Measurements from ENCODE around the gene MRPL19. TPM values are rescaled to one million over a fixed set of nuclear protein-coding genes. Genes with fewer than 3 reads are reported as not detected.

MRPL19 gene
- total RNA-seq, 1 experiment from 2014 or later: 65.3 TPM

DNA sequence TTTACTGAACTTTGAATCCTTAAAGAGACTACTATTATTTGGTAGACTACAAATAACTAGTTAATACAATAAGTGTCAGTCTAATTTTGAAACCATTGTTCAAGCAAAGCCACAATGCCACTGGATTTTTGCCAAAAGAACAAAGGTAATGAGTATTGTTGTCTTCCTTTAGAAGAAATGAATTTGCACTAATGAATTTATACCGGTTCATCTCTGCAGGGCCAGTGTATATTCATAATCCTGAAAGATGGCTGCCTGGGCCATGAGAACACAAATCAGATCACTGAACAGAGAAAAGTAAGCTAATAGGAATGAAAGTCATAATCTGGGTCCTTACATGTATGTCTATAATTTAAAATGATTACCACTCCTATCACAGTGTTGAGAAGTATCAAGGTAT lies 33.0 kb downstream of the MRPL19 start:
- no peaks in the 10 kb centered on the region for H3K79me2 ChIP-seq (ENCODE audit: insufficient read depth, low read length)
- H3K27me3 ChIP-seq (ENCODE audit: insufficient read depth, low read length): no peaks in the 10 kb centered on the region
- no peaks in the 10 kb centered on the region for H4K20me1 ChIP-seq (ENCODE audit: insufficient read depth)
- ChIA-PET RAD21 (ENCODE audit: low non-redundant PET in 1 of 2, low total read pairs in 2 of 2, uncharacterized antibody in 2 of 2, unreplicated experiment in 2 of 2) (no interaction called here), CTCF (no interaction called here), POLR2A (no interaction called here)
- intact Hi-C loops (cut with micrococcal nuclease): no loop called here
- H3K27ac ChIP-seq (ENCODE audit: low read depth, low read length): no peak overlapping the region
- DNase-seq (ENCODE audit: low read depth, low spot score) (no peak), ATAC-seq (no peak)
- no peaks in the 10 kb centered on the region for H3K9me3 ChIP-seq (ENCODE audit: control insufficient read depth in 1 of 2, insufficient read depth in 1 of 2, low read depth in 1 of 2, low read length in 2 of 2)
- H3K36me3 ChIP-seq (ENCODE audit: control insufficient read depth in 1 of 2, insufficient read depth in 2 of 2, low read length in 2 of 2): no peaks in the 10 kb centered on the region; a peak in 1 of 4 replicates
- H3K4me3 ChIP-seq (replicated peaks in 1 of 2; ENCODE audit: low read depth in 1 of 2, low read length in 2 of 2): no peak overlapping the region
- H3K4me2 ChIP-seq (ENCODE audit: low read length): no peak overlapping the region
- H3K9me2 ChIP-seq (ENCODE audit: insufficient read depth): no peaks in the 10 kb centered on the region
- no peak overlapping the region for H2AFZ ChIP-seq (ENCODE audit: low read depth, low read length, poor library complexity, severe bottlenecking)
- BruUV-seq (replicated peaks): no TSS peak
- no peaks in the 10 kb centered on the region for H3K4me1 ChIP-seq (ENCODE audit: control insufficient read depth in 1 of 2, insufficient read depth in 2 of 2, low read length in 2 of 2)
- TF ChIP-seq SP1 (IDR thresholded peaks at IDR 0.05; ENCODE audit: low read depth): no peak
- no peak for TF ChIP-seq SIN3A (IDR thresholded peaks at IDR 0.05; ENCODE audit: low read depth)
- TF ChIP-seq, protein P1, sequence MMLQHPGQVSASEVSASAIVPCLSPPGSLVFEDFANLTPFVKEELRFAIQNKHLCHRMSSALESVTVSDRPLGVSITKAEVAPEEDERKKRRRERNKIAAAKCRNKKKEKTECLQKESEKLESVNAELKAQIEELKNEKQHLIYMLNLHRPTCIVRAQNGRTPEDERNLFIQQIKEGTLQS (IDR thresholded peaks at IDR 0.05): no peak
- no peak for TF ChIP-seq EGR1 (IDR thresholded peaks at IDR 0.05; ENCODE audit: low read depth)
- TF ChIP-seq, protein P2, sequence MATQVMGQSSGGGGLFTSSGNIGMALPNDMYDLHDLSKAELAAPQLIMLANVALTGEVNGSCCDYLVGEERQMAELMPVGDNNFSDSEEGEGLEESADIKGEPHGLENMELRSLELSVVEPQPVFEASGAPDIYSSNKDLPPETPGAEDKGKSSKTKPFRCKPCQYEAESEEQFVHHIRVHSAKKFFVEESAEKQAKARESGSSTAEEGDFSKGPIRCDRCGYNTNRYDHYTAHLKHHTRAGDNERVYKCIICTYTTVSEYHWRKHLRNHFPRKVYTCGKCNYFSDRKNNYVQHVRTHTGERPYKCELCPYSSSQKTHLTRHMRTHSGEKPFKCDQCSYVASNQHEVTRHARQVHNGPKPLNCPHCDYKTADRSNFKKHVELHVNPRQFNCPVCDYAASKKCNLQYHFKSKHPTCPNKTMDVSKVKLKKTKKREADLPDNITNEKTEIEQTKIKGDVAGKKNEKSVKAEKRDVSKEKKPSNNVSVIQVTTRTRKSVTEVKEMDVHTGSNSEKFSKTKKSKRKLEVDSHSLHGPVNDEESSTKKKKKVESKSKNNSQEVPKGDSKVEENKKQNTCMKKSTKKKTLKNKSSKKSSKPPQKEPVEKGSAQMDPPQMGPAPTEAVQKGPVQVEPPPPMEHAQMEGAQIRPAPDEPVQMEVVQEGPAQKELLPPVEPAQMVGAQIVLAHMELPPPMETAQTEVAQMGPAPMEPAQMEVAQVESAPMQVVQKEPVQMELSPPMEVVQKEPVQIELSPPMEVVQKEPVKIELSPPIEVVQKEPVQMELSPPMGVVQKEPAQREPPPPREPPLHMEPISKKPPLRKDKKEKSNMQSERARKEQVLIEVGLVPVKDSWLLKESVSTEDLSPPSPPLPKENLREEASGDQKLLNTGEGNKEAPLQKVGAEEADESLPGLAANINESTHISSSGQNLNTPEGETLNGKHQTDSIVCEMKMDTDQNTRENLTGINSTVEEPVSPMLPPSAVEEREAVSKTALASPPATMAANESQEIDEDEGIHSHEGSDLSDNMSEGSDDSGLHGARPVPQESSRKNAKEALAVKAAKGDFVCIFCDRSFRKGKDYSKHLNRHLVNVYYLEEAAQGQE (IDR thresholded peaks at IDR 0.05; ENCODE audit: low read depth): no peak
- no peak for TF ChIP-seq POLR2A (IDR thresholded peaks at IDR 0.05; ENCODE audit: borderline replicate concordance, extremely low read depth, insufficient read depth, insufficient read length)
- no peak for TF ChIP-seq YY1 (IDR thresholded peaks at IDR 0.05; ENCODE audit: extremely low read depth, insufficient replicate concordance, low read depth, low read length)
- no peak for TF ChIP-seq EZH2phosphoT487 (IDR thresholded peaks at IDR 0.05; ENCODE audit: borderline replicate concordance)
- TF ChIP-seq EZH2 (IDR thresholded peaks at IDR 0.05): no peak
- TF ChIP-seq FOSL1 (IDR thresholded peaks at IDR 0.05; ENCODE audit: low read depth): no peak
- no peak for TF ChIP-seq ZFX (IDR thresholded peaks at IDR 0.05)
- H3K9ac ChIP-seq (ENCODE audit: low read length): no peak overlapping the region

Data from HCT116 (cell line).